ENCODE results near the gene NXPH1.

Gene NXPH1

DNA sequence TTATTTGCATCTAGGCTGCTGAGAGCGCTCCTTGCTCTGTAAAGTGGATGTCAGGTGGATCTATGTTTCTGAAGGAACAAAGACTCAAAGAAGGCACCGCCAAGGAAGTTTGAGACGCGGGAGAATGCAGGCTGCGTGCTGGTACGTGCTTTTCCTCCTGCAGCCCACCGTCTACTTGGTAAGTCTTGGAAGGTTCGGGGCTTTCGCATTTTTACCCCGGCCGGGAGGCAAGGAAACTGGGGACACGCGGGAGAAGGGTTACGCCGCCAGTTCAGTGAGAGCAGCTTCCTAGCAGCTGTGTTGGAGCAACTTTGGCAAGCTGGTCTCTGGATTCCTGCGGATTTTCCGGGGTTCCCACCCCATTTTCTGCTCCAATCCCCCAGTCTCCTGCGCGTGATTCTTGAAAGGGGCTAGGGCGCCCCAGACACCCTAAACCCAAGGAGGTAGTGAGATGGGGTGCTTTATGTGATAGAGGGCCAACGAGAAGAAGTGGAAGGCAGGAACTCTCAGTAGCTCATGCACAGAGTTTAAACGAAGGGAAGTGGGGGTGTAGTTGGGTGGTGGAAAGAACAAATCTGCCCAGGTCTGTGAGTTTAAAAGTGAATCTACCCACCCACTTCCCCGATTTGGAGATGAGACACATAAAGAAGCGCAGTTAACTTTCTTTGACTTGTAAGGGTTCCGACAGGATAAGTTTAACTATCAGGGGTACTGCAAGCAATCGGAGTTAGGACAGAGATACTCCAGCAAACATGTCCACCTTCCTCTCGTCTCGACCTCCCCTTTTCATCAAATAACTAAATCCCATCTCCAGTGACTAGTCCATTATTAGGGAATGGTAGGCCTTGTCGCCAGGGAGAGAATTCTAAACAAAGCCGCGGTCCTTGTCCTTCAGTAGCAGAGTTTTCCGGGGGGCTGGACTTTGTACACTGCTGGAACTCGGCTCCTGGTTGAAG lies 2.5 kb downstream of the NXPH1 start:
- DNase-seq (ENCODE audit: low read depth in 3 of 3), result no peak

DNA sequence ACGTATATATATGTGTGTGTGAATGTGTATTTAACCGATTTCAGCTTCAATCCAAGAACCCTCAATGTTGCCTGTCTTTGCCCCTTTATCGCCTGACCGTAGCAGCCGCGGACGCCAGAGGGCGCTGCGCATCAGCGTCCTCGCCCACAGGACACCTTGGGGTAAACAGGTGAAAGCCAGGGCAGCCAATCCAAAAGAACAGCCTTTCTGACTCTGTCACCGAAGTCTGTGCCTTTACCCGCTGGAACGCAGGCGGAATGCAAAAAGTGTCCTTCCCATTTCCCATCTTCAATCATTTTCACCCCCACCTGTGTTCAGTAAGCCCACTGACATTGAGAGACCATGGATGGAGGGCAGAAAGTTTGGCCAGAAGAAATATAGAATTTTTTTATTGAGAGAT lies 3.6 kb downstream of the NXPH1 start:
- DNase-seq (ENCODE audit: low read depth in 3 of 3), result peak in 1 of 3 experiments; percentile 54

DNA sequence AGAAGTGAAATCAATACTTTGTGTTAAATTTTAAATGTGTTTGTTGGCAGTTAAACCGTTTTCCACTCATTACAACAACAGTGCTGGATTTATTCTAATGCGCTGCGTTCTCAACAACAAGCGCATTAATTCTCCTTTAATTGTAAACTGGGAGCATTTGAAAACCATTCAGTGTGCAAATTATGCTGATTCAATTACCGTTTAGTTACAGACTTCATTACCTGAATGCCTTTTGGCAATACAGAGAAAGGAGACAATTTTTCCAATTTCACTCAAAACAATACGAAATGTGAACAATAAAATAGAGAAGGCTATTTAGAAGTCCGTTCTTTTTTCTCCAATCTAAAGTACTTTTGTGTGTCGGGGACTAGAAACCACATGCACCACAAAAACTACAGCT lies 4.2 kb downstream of the NXPH1 start:
- DNase-seq (ENCODE audit: low read depth in 3 of 3), result no peak

- DNase-seq (ENCODE audit: low read depth in 3 of 3), result no peak
These were observed 7.3 kb downstream of the NXPH1 start for GRCh38 chr7:8440670-8441069.

DNA sequence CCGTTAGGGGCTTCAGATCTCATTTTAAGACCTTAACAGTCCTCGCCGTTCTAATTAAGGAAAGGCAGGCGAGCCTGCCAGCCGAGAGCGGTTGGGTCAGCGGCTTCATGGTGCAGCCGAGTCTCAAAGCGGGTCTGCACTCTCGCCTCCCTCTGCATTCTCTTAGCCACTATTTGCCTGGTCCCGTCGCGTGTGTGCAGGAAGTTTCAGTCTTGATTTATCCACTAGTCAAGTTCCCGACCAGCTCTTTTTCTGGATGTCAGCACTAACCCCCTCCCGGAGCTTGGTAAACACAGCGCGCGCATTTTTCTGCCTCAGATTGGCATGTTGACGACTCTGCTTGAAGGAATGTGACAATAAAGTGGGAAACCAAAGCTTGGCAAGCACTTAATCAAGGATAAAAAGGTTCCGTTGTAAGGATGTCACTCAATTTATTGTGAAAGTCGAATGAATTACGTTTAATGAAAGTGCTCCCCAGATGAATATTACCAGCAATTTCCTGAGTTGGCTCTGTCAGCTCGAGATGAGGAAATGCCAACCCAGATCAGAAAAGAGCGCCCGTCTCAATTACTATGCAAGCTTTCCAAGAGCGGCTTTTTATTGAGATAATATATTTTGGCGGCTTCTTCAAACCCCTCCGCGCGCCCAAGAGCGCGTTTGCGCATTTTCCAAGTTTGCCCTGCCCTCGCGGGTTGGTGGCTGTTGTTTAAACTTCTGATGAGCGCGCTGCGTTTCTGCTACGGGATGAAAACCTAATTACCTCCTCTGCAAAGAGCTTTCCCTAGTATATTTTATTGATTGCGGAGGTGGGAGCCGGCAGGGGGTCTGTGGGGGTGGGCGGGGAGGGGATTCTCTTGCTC lies 7.9 kb downstream of the NXPH1 start:
- no peak for DNase-seq (ENCODE audit: low read depth in 3 of 3)

DNA sequence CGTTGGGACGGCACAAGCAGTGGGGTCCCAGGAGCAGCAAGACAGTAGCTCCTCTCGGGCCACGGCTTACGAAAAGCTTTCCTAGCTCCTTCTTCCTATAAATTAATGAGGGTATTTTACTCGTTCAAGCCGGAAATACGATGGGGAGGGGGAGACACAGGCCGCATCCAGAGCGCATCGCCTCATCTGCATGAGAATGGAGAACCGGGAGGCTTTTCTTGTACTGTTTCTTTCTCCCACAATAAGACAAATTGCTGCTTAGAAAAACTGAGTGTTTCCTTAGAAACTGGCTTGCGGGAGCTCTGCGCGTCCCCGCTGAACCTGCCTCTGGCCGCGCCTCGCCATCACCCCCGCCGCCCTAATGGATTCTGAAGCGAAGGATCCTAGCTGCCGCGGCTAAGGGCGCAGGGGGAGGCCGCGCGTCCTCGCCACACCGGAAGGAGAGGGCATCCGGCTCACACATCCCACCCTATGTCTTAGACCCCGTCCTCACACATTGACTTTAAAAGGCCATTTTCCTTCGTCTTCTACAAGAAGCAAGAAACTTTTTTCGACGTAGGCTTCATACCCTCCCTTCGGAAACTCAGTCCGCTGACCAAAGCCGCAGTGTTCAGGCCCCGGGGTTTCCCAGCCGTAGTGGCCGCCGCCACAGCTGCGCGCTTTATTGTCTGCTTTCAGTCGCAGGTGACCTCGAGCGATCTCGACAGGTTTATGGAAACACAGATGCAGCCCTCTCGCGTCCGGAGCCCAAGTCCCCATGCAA lies 8.8 kb downstream of the NXPH1 start:
- no peak for DNase-seq (ENCODE audit: low read depth in 3 of 3)

DNA sequence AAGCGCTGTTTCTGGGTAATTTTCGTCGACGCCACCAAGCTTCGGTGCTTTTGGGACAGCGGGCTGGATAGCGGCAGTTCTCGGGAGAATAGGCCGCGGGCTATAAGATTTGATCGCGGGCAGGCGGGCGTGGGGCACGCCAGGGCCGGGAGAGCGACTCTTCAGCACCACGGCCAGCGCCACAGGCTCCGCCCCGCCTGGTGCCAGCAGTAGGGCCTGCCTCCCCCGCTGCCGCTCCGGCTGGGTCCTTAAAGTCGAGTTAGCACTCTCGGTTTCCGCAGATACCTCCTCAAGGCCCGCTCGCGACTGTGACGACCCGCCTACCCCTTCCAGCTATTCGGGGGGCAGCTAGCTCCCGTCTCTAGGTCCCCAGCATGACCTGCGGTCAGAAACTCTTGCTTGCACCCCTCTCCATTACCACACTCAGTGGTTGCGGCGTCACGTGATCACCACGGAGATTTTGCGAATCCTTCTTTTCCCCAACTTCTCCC lies 9.4 kb downstream of the NXPH1 start:
- peak in 2 of 3 experiments; percentile 29 to 55 for DNase-seq (ENCODE audit: low read depth in 3 of 3)

- DNase-seq (ENCODE audit: low read depth in 3 of 3), result no peak
These were observed 10.4 kb downstream of the NXPH1 start for GRCh38 chr7:8443576-8444467.

GRCh38 chr7:8444468-8444769 lies 11.0 kb downstream of the NXPH1 start:
- DNase-seq (ENCODE audit: low read depth in 3 of 3), result no peak

DNA sequence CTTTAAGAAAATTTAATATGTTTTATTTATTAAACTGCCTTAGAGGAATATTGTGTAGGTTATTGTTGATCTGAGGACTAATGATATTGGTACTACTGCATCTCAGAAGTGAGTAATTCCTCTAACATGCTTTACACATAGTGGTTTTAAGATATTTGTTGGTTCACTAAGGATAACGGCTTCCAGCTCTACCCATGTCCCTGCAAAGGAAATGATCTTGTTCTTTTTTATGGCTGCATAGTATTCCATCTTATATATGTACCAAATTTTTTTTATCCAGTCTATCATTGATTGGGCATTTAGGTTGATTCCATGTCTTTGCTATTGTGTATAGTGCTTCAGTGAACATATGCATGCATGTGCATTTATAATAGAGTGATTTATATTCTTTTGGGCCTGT lies 20.1 kb downstream of the NXPH1 start:
- DNase-seq (ENCODE audit: low read depth in 3 of 3), result no peak

DNA sequence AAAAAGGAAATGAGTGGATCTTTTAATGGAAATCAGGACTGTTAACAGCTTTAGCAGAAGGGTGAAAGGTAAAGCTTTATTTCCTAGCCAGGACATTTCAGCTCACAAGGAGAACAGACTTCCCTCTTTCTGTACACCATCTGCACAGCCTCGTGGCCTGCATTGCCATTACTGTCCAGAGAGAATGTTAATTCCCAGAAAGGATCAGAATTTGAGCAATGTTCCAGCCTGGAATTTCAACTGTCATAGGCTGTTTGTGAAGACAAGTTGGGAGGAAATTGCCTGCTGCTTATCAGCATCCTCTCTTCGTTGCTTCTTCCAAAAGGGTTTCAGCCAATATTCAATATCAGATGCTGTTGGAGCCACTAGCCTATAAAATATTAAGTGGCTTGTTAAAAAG lies 22.0 kb downstream of the NXPH1 start:
- no peak for DNase-seq (ENCODE audit: low read depth in 3 of 3)

DNA sequence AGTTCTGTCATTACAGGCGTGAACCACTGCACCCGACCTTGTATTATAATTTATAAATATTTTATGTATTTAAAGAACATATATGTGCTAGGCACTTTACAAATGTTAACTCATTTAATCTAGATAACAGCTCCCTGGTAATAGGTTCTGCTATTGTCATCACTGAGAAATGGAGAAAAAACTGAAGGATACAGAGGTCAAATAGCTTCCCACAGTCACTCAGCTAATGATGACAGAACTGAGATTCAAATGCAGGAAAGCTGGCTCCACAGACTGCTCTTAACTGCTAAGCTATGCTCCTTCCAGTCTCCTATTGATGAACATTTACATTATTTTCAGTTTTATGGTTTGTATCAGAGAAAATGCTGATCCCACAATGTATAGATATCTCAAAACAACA lies 28.9 kb downstream of the NXPH1 start:
- no peak for DNase-seq (ENCODE audit: low read depth in 3 of 3)

DNA sequence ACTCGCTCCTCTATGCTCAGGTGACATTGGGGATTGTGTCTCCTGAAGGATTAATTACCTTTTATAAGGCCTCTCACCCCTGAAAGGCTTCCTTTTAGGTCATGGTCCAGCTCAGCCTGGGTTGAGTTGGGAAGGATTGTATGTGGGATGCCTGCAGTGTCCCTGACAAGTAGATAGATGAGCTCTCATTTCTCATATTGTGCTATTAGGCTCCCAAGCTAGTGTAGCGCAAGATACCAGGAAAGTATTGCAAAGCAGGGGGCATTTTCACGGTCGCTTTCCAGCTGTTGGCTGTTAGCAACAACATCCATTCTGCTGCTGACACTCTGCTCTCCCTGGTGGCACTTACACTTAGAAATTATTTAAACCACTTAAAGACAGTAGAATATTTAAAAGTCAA lies 31.9 kb downstream of the NXPH1 start:
- no peak for DNase-seq (ENCODE audit: low read depth in 3 of 3)

DNA sequence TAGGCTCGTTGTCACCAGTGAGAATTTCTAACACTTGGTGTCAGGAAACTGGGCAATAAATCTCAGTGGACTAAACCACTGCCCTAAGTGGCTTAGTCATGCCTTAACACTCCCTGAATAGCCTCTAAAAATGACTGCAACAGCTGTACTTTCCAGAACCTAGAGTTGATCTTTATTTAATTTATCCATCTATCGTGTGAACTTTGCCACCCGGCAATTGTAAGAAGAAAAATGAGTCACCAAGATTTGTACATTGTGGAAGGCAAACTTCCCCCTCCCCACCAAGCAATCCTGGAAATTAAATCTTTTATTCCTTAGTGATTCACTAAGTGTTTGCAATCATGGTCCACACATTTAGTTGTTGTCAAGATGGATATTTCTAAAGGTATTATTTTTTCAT lies 47.1 kb downstream of the NXPH1 start:
- DNase-seq (ENCODE audit: low read depth in 3 of 3), result no peak

DNA sequence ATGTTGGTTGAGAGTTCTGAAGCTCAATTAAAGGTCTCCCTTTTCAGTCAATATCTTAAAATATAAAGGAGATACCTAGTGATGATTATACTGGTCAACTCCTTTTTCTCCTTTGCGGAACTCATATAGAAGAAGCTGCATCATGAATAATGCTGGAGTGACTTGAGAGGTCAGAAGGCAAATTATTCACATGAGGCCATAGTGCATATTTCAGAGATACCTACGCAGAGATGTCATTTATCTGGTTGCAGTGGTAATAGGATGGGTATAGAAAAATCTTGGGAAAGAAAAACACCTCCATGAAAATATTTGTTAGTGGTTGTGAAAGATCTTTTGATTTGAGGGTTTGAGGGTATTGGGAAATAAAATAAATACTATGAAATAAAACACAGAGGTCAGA lies 47.7 kb downstream of the NXPH1 start:
- no peak for DNase-seq (ENCODE audit: low read depth in 3 of 3)

DNA sequence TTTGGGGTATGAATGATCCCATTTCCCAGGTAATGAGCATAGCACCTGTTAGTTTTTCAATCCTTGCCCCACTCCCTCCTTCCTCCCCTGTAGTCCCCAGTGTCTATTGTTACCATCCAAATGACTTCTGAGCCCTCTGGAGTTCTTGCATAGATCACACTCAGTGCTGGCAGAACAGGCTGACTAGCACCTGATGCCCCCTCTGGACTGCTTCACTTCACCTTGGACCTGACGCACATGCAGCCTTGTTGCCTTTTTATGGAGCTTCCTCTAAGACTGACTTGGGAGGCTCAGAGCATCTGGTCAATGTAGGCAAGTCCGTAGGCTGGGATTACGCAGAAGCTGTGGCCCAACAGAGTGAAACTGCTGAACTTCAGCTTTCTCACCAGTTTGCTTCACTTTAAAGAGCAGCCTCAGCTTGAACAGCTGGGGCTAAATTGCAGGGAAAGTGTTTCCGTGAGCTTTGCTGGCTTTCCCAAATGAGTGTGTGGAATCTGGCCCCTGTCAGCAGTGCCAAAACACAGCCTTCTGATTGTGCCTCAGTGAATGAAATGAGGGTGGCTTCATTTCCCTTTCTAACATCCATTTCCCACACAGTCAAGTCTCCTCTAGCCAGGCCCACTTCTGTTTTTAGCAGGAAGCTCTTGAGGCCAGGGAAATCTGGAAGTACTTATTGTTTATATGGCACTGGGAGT lies 48.5 kb downstream of the NXPH1 start:
- no peak for DNase-seq (ENCODE audit: low read depth in 3 of 3)

- no peak for DNase-seq (ENCODE audit: low read depth in 3 of 3)
These were observed 57.1 kb downstream of the NXPH1 start for GRCh38 chr7:8490391-8491045.

- DNase-seq (ENCODE audit: low read depth in 3 of 3), result no peak
These were observed 57.7 kb downstream of the NXPH1 start for GRCh38 chr7:8491106-8491505.

GRCh38 chr7:8491544-8492489 lies 58.4 kb downstream of the NXPH1 start:
- DNase-seq (ENCODE audit: low read depth in 3 of 3), result no peak
